CD14-positive monocyte (primary cell): ENCODE results near the gene UQCR10. TPM values are rescaled to one million over a fixed set of nuclear protein-coding genes. Genes with fewer than 3 reads are reported as not detected.

Experiments used
- DNase-seq, 3 donors: peaks; one replicate each; pipeline ENCODE4 v3.0.0-alpha.2; 2011 to 2022
- H2AFZ ChIP-seq: 2 replicates; pipeline ENCODE4 v1.6.0; 2012; ENCODE audit warnings: mild to moderate bottlenecking, low read depth, low read length, inconsistent platforms; ENCODE audit not compliant: insufficient read depth, poor library complexity, severe bottlenecking
- H3K27ac ChIP-seq, 2 donors: 1 replicate in 1 of 2; 2 replicates in 1 of 2; pipeline ENCODE4 v1.5.1; 2012 to 2013; ENCODE audit warnings: low read length in 2 of 2, control low read depth in 1 of 2, inconsistent platforms in 1 of 2, low read depth in 1 of 2, mild to moderate bottlenecking in 1 of 2
- H3K27me3 ChIP-seq, 2 donors: one replicate each; pipeline versions ENCODE4 v1.6.0 to v1.6.1; 2011 to 2013; ENCODE audit warnings: low read length in 2 of 2; ENCODE audit not compliant: control insufficient read depth in 2 of 2, insufficient read depth in 2 of 2
- H3K36me3 ChIP-seq, 2 donors: replicated peaks in 1 of 2; 1 replicate in 1 of 2; 2 replicates in 1 of 2; pipeline versions ENCODE4 v1.5.1 to v1.6.1; 2012 to 2013; ENCODE audit warnings: low read length in 2 of 2, control low read depth in 1 of 2, inconsistent platforms in 1 of 2, mild to moderate bottlenecking in 1 of 2; ENCODE audit not compliant: insufficient read depth in 2 of 2, control insufficient read depth in 1 of 2
- H3K4me1 ChIP-seq, 2 donors: 1 replicate in 1 of 2; 2 replicates in 1 of 2; pipeline versions ENCODE4 v1.5.1 to v1.6.1; 2012 to 2013; ENCODE audit warnings: low read length in 2 of 2, control low read depth in 1 of 2, inconsistent platforms in 1 of 2, mild to moderate bottlenecking in 1 of 2, moderate library complexity in 1 of 2; ENCODE audit not compliant: insufficient read depth in 2 of 2, control insufficient read depth in 1 of 2
- H3K4me2 ChIP-seq: replicated peaks from 2 replicates; pipeline ENCODE3; 2012; ENCODE audit warnings: low read length, moderate library complexity, mild to moderate bottlenecking; ENCODE audit not compliant: poor library complexity, severe bottlenecking; ENCODE audit errors: extremely low read depth
- H3K4me3 ChIP-seq, 3 experiments: fragments of 200-600 bp in 1 of 3; sonication (generic) in 1 of 3; replicated peaks in 1 of 3; 1 replicate in 2 of 3; 2 replicates in 1 of 3; pipeline ENCODE4 v1.5.1; 2011 to 2013; ENCODE audit warnings: low read length in 3 of 3, mild to moderate bottlenecking in 3 of 3, control low read depth in 2 of 3, low read depth in 2 of 3, inconsistent platforms in 1 of 3, moderate library complexity in 1 of 3
- H3K79me2 ChIP-seq: 2 replicates; pipeline ENCODE4 v1.6.0; 2012; ENCODE audit warnings: mild to moderate bottlenecking, control low read depth, inconsistent platforms, low read length, moderate library complexity; ENCODE audit not compliant: insufficient read depth
- H3K9ac ChIP-seq: 2 replicates; pipeline ENCODE4 v1.6.0; 2017; ENCODE audit warnings: low read length, mild to moderate bottlenecking; ENCODE audit not compliant: insufficient read depth, poor library complexity, severe bottlenecking
- H3K9me3 ChIP-seq, 2 donors: replicated peaks in 1 of 2; 1 replicate in 1 of 2; 2 replicates in 1 of 2; pipeline versions ENCODE4 v1.5.1 to v1.6.1; 2012 to 2013; ENCODE audit warnings: low read length in 2 of 2, control low read depth in 1 of 2; ENCODE audit not compliant: control insufficient read depth in 1 of 2, insufficient read depth in 1 of 2
- H4K20me1 ChIP-seq: 2 replicates; pipeline ENCODE4 v1.6.0; 2012; ENCODE audit warnings: mild to moderate bottlenecking, low read length, control low read depth, moderate library complexity; ENCODE audit not compliant: insufficient read depth
- H3K27ac Mint-ChIP-seq, 7 donors: one replicate each; pipeline ENCODE4 v1.8.0; 2020; ENCODE audit warnings: mild to moderate bottlenecking in 7 of 7, mixed read lengths in 7 of 7, moderate library complexity in 6 of 7, inconsistent platforms in 2 of 7
- H3K27me3 Mint-ChIP-seq, 3 donors: one replicate each; pipeline ENCODE4 v1.8.0; 2021 to 2022; ENCODE audit warnings: low read depth in 3 of 3, mild to moderate bottlenecking in 3 of 3, mixed read lengths in 3 of 3, moderate library complexity in 3 of 3, inconsistent platforms in 1 of 3
- H3K36me3 Mint-ChIP-seq, 2 donors: one replicate each; pipeline ENCODE4 v1.8.0; 2020; ENCODE audit warnings: mixed read lengths in 2 of 2, inconsistent platforms in 1 of 2, mild to moderate bottlenecking in 1 of 2
- H3K4me1 Mint-ChIP-seq: one replicate; pipeline ENCODE4 v1.8.0; 2020; ENCODE audit warnings: mild to moderate bottlenecking, mixed read lengths
- H3K4me3 Mint-ChIP-seq, 2 donors: one replicate each; pipeline ENCODE4 v1.8.0; 2020; ENCODE audit warnings: mild to moderate bottlenecking in 2 of 2, mixed read lengths in 2 of 2, moderate library complexity in 1 of 2
- H3K9me3 Mint-ChIP-seq, 7 donors: one replicate each; pipeline ENCODE4 v1.8.0; 2020 to 2022; ENCODE audit warnings: mixed read lengths in 7 of 7, mild to moderate bottlenecking in 6 of 7, moderate library complexity in 6 of 7, inconsistent platforms in 2 of 7
- CTCF ChIP-seq: fragments of 200-600 bp; IDR thresholded peaks from one replicate; pipeline ENCODE4 v1.8.0; 2022; ENCODE audit warnings: antibody characterized with exemption, mild to moderate bottlenecking
- WGBS: methylation state at CpG from one replicate; pipeline ENCODE4 v1.1.5; 2013; ENCODE audit warnings: missing lambda C conversion rate; ENCODE audit not compliant: insufficient coverage; 5-methylcytosine and 5-hydroxymethylcytosine counted together
- intact Hi-C, 2 donors: fragments of 100-400 bp; cut with micrococcal nuclease; formaldehyde crosslinking; loops; one replicate each; pipeline versions ENCODE4 v1.15.0 to v1.15.1; 2023
- polyA plus RNA-seq, 3 donors: library from polyadenylated mRNA; depleted of rRNA in 1 of 3; unstranded in 2 of 3; stranded (reverse) in 1 of 3; fragments of 300-500 nt in 2 of 3; fragments of >200 nt in 1 of 3; fragmentation: Illumina TruSeq in 2 of 3; gene quantifications; 1 replicate in 2 of 3; 2 replicates in 1 of 3; pipeline ENCODE4 v1.2.3, GENCODE V29; 2012 to 2021

UQCR10 gene
- polyA plus RNA-seq, 3 donors = 99.0 to 314 (median 287) TPM

GRCh38 chr22:29815580-29815979 is 48.4 kb downstream of the UQCR10 start:
- Mint-ChIP-seq H3K4me3 (no peak overlapping the region), H3K36me3 (peaks cover 87 to 97% of the 10 kb centered on the region in 2 donors), H3K27me3 (no peaks in the 10 kb centered on the region), H3K27ac (peak overlapping the region in 1 of 7 donors; percentile 72), H3K9me3 (no peaks in the 10 kb centered on the region), H3K4me1 (peaks cover 2% of the 10 kb centered on the region)
- 100% methylated on average over 1 of the region's 4 CpGs for WGBS
- DNase-seq = no peak
- no peaks in the 10 kb centered on the region for H4K20me1 ChIP-seq
- intact Hi-C loops = no loop called here
- no peaks in the 10 kb centered on the region for H3K79me2 ChIP-seq
- TF ChIP-seq CTCF = no peak
- H3K4me2 ChIP-seq = no peak overlapping the region
- no peaks in the 10 kb centered on the region for H3K9me3 ChIP-seq
- H3K36me3 ChIP-seq = peaks cover 82 to 97% of the 10 kb centered on the region in 2 donors
- H3K4me1 ChIP-seq = peaks cover 3 to 6% of the 10 kb centered on the region in 2 donors
- H3K9ac ChIP-seq = no peak overlapping the region
- H2AFZ ChIP-seq = no peak overlapping the region
- no peaks in the 10 kb centered on the region for H3K27me3 ChIP-seq
- no peak overlapping the region for H3K4me3 ChIP-seq
- no peak overlapping the region for H3K27ac ChIP-seq

GRCh38 chr22:29816128-29816527 is 49.0 kb downstream of the UQCR10 start:
- Mint-ChIP-seq H3K27ac (no peak overlapping the region), H3K27me3 (no peaks in the 10 kb centered on the region), H3K4me1 (peaks cover 7% of the 10 kb centered on the region), H3K9me3 (no peaks in the 10 kb centered on the region), H3K36me3 (peaks cover 83 to 92% of the 10 kb centered on the region in 2 donors), H3K4me3 (no peak overlapping the region)
- Histone ChIP-seq H3K9me3 (no peaks in the 10 kb centered on the region), H3K27me3 (no peaks in the 10 kb centered on the region), H3K36me3 (peaks cover 79 to 92% of the 10 kb centered on the region in 2 donors), H3K4me3 (no peak overlapping the region), H3K4me1 (peaks cover 8 to 11% of the 10 kb centered on the region in 2 donors), H4K20me1 (no peaks in the 10 kb centered on the region), H3K27ac (no peak overlapping the region), H2AFZ (no peak overlapping the region), H3K79me2 (no peaks in the 10 kb centered on the region), H3K9ac (no peak overlapping the region), H3K4me2 (no peak overlapping the region)
- no peak for TF ChIP-seq CTCF
- WGBS = 100% methylated on average over 1 of the region's 2 CpGs
- DNase-seq = no peak
- intact Hi-C loops = no loop called here
